SK-N-SH (cell line): ENCODE results near the gene BLOC1S3. TPM values are rescaled to one million over a fixed set of nuclear protein-coding genes. Genes with fewer than 3 reads are reported as not detected.

Experiments
- CTCF ChIA-PET: fragments of 300-600, 350-600 bp; formaldehyde crosslinking; extraction: SDS; loops from one replicate; lab custom pipeline; 2021; lab: Yijun Ruan, JAX
- POLR2A ChIA-PET: fragments of 350-600 bp; sonication (Branson Sonifier 250); formaldehyde crosslinking; extraction: SDS; loops from one replicate; lab custom pipeline; 2020; ENCODE audit warnings: antibody characterized with exemption, inconsistent platforms; lab: Yijun Ruan, JAX
- DNase-seq: peaks from one replicate; pipeline ENCODE4 v3.0.0; 2012
- H2AFZ ChIP-seq: fragments of 200-600 bp; sonication (generic); 2 replicates; pipeline ENCODE4 v1.8.1; 2016; ENCODE audit warnings: antibody characterized with exemption, mild to moderate bottlenecking, low read depth
- H3F3A ChIP-seq: fragments of 200-600 bp; sonication (generic); replicated peaks from 2 replicates; pipeline ENCODE3; 2016; ENCODE audit warnings: antibody characterized with exemption, mild to moderate bottlenecking; ENCODE audit not compliant: insufficient read depth
- H3K27ac ChIP-seq, 2 experiments: fragments of 200-500 bp in 1 of 2; fragments of 200-600 bp in 1 of 2; sonication (Bioruptor generic) in 1 of 2; sonication (generic), shearing (Covaris generic) in 1 of 2; 2 replicates each; pipeline versions ENCODE4 v1.5.1 to v1.6.1; 2014 to 2016; ENCODE audit warnings: low read depth in 2 of 2, inconsistent platforms in 1 of 2, low read length in 1 of 2, mild to moderate bottlenecking in 1 of 2, mixed read lengths in 1 of 2
- H3K27me3 ChIP-seq: fragments of 200-600 bp; sonication (generic), shearing (Covaris generic); 2 replicates; pipeline ENCODE4 v1.6.1; 2016; ENCODE audit warnings: mixed run types; ENCODE audit not compliant: insufficient read depth
- H3K36me3 ChIP-seq, 2 experiments: fragments of 200-500 bp in 1 of 2; fragments of 200-600 bp in 1 of 2; sonication (Bioruptor generic) in 1 of 2; sonication (generic) in 1 of 2; replicated peaks in 1 of 2; 2 replicates each; pipeline versions ENCODE3 to v1.5.1; 2014 to 2016; ENCODE audit warnings: low read length in 1 of 2, mild to moderate bottlenecking in 1 of 2; ENCODE audit not compliant: insufficient read depth in 2 of 2, control insufficient read depth in 1 of 2
- H3K4me1 ChIP-seq, 2 experiments: fragments of 200-500 bp in 1 of 2; fragments of 200-600 bp in 1 of 2; sonication (Bioruptor generic) in 1 of 2; sonication (generic), shearing (Covaris generic) in 1 of 2; 2 replicates each; pipeline versions ENCODE4 v1.5.1 to v1.6.1; 2014 to 2016; ENCODE audit warnings: low read depth in 1 of 2, low read length in 1 of 2, mixed run types in 1 of 2; ENCODE audit not compliant: insufficient read depth in 2 of 2, control insufficient read depth in 1 of 2
- H3K4me2 ChIP-seq: fragments of 200-600 bp; sonication (generic), shearing (Covaris generic); 2 replicates; pipeline ENCODE4 v1.6.1; 2017; ENCODE audit warnings: mixed run types
- H3K4me3 ChIP-seq, 2 experiments: fragments of 200-500 bp in 1 of 2; fragments of 200-600 bp in 1 of 2; sonication (Bioruptor generic) in 1 of 2; sonication (generic), shearing (Covaris generic) in 1 of 2; 2 replicates each; pipeline versions ENCODE4 v1.5.1 to v1.8.1; 2014 to 2016; ENCODE audit warnings: low read depth in 2 of 2, inconsistent platforms in 1 of 2, low read length in 1 of 2, mild to moderate bottlenecking in 1 of 2, mixed read lengths in 1 of 2, moderate library complexity in 1 of 2
- H3K79me2 ChIP-seq: fragments of 200-600 bp; sonication (generic); 2 replicates; pipeline ENCODE4 v1.8.1; 2017; ENCODE audit warnings: mild to moderate bottlenecking; ENCODE audit not compliant: insufficient read depth
- H3K9ac ChIP-seq: fragments of 200-600 bp; sonication (generic); 2 replicates; pipeline ENCODE4 v1.6.1; 2017; ENCODE audit warnings: mixed run types
- H3K9me2 ChIP-seq: fragments of 200-600 bp; sonication (generic); 2 replicates; pipeline ENCODE4 v1.6.1; 2017; ENCODE audit warnings: mixed run types
- H3K9me3 ChIP-seq: fragments of 200-600 bp; sonication (generic); 2 replicates; pipeline ENCODE4 v1.6.1; 2017; ENCODE audit warnings: mixed run types, mild to moderate bottlenecking, moderate library complexity
- H4K20me1 ChIP-seq: fragments of 200-600 bp; sonication (generic); 2 replicates; pipeline ENCODE4 v1.6.1; 2017; ENCODE audit warnings: mild to moderate bottlenecking, mixed run types; ENCODE audit not compliant: insufficient read depth
- CHD2 ChIP-seq: fragments of 150-350 bp; IDR thresholded peaks from 2 replicates; pipeline ENCODE4 v1.6.1; 2018; ENCODE audit warnings: low read length; ENCODE audit not compliant: partially characterized antibody
- GABPA ChIP-seq: IDR thresholded peaks from 2 replicates; pipeline ENCODE4 v1.4.0; 2012; ENCODE audit warnings: low read depth, mild to moderate bottlenecking
- MEF2A ChIP-seq: IDR thresholded peaks from 2 replicates; pipeline ENCODE4 v1.4.0; 2012; ENCODE audit warnings: low read depth, borderline replicate concordance
- NFIC ChIP-seq: IDR thresholded peaks from 2 replicates; pipeline ENCODE4 v1.4.0; 2012; ENCODE audit warnings: borderline replicate concordance
- NRF1 ChIP-seq: IDR thresholded peaks from 2 replicates; pipeline ENCODE4 v1.6.1; 2012; ENCODE audit warnings: low read depth, mild to moderate bottlenecking, low read length
- RXRA ChIP-seq: IDR thresholded peaks from 2 replicates; pipeline ENCODE4 v1.4.0; 2012; ENCODE audit warnings: low read depth, mild to moderate bottlenecking, borderline replicate concordance
- WGBS: methylation state at CpG from one replicate; pipeline ENCODE4 v1.1.6; 2017; ENCODE audit warnings: low lambda C conversion rate; 5-methylcytosine and 5-hydroxymethylcytosine counted together
- polyA plus RNA-seq, 3 experiments: library from polyadenylated mRNA; depleted of rRNA; stranded (reverse); fragments of >200 nt; gene quantifications; 2 replicates each; pipeline ENCODE4 v1.2.3, GENCODE V29; 2012
- TF ChIP-seq, protein P1 (sequence below): IDR thresholded peaks from 2 replicates; pipeline ENCODE4 v1.4.0; 2012; ENCODE audit warnings: low read depth
- TF ChIP-seq, protein P2 (sequence below): IDR thresholded peaks from 2 replicates; pipeline ENCODE4 v1.4.0; 2012; ENCODE audit warnings: low read depth, borderline replicate concordance
- TF ChIP-seq, protein P3 (sequence below): IDR thresholded peaks from 2 replicates; pipeline ENCODE4 v1.4.0; 2012; ENCODE audit warnings: low read depth, borderline replicate concordance
- TF ChIP-seq, protein P4 (sequence below): IDR thresholded peaks from 2 replicates; pipeline ENCODE4 v1.6.1; 2012; ENCODE audit warnings: mild to moderate bottlenecking, low read depth, low read length, moderate library complexity
- TF ChIP-seq, protein P5 (sequence below): fragments of 200-600 bp; sonication (generic); IDR thresholded peaks from 2 replicates; pipeline ENCODE4 v1.6.1; 2017; ENCODE audit warnings: antibody characterized with exemption, mild to moderate bottlenecking, moderate library complexity

The BLOC1S3 gene
- polyA plus RNA-seq, 1 of the 3 experiments (the other 2 are of a cell fraction) = 3.0 TPM

DNA sequence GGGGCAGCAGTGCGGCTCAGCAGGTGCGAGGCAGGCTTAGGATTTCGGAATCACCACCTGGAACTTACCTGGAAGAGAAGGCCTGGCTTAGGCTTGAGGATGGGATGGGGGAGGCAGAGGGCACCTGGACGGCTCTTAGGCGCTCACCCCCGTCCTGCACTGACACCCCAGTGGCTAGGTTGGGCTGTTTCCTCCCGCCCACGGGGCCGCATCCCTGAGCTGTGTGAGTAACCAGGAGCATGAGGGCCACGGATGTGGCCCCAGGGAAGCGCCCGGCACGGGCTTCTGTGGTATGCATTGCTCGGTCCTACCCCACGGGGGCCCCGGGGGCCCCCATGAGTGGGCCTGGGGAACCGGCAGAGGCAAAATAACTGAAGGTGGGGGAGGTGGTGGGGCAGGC, 15.4 kb upstream of the BLOC1S3 start:
- Histone ChIP-seq H3K79me2 (no peaks in the 10 kb centered on the region), H3K27ac (no peak overlapping the region), H3K9ac (no peak overlapping the region), H3F3A (no peaks in the 10 kb centered on the region), H3K36me3 (no peaks in the 10 kb centered on the region), H3K4me1 (peaks cover 0 to 9% of the 10 kb centered on the region in 2 experiments; a peak in 1 of 4 replicates), H3K4me2 (no peak overlapping the region), H3K9me2 (no peaks in the 10 kb centered on the region), H3K9me3 (no peaks in the 10 kb centered on the region), H2AFZ (no peak overlapping the region), H3K4me3 (no peak overlapping the region), H3K27me3 (no peaks in the 10 kb centered on the region), H4K20me1 (no peaks in the 10 kb centered on the region)
- no peak for DNase-seq
- 84% methylated on average over 15 of the region's 17 CpGs for WGBS
- CTCF ChIA-PET = interaction anchor here (1.0 to 2.2 kb wide), 4 partner anchors 9 to 175 kb away, joined by 3 to 13 read pairs (median 5); no protein-coding TSS in a partner anchor
- TF ChIP-seq CHD2 = no peak
- POLR2A ChIA-PET = no interaction called here

DNA sequence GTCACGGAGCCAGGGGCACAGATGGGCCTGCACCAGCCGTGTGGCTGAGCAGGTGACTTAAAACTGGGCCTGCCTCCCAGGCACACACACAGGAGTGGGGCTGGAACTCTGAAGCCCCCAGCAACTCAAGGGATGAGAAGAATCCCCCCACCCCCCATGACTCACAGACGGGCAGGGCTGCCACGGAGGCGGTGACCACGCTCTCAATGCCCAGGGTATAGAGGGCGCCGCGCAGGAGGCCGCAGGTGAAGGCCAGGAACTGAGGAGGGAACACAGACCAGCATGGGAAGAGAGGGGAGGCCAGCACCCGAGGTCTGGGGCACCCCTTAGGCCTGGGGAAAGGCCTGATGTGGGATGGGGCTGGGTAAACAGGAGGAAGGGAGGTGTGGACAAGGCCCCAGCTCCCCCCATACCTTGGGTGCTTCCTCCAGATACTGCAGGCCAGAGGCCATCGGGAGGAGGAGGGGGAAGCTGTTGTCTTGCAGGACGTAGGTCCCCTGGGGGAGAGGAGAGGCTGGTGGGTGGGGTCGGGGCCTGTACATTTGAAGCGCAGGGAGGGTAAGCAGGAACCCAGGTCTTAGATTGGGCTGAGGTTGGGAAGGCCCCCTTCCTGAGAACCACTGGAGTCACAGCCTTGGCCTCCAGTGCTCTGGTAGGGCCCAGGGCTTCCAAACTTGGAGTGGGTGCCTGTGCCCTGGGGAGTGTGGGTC, 14.7 kb upstream of the BLOC1S3 start:
- H3K4me3 ChIP-seq = no peak overlapping the region
- CTCF ChIA-PET = interaction anchor here (0.8 to 2.5 kb wide), 5 partner anchors 10 to 175 kb away, joined by 3 to 13 read pairs (median 6); no protein-coding TSS in a partner anchor
- no peak overlapping the region for H3K4me2 ChIP-seq
- WGBS = 80% methylated on average over 13 of the region's 15 CpGs
- H3K9ac ChIP-seq = no peak overlapping the region
- H3K9me3 ChIP-seq = no peaks in the 10 kb centered on the region
- H3K36me3 ChIP-seq = no peaks in the 10 kb centered on the region
- no peaks in the 10 kb centered on the region for H3K9me2 ChIP-seq
- H3K4me1 ChIP-seq = peaks cover 0 to 9% of the 10 kb centered on the region in 2 experiments; a peak in 1 of 4 replicates
- H3K79me2 ChIP-seq = no peaks in the 10 kb centered on the region
- no peak for DNase-seq
- H3K27ac ChIP-seq = no peak overlapping the region
- H3K27me3 ChIP-seq = no peaks in the 10 kb centered on the region
- TF ChIP-seq, protein P1, sequence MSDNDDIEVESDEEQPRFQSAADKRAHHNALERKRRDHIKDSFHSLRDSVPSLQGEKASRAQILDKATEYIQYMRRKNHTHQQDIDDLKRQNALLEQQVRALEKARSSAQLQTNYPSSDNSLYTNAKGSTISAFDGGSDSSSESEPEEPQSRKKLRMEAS = no peak
- no peak for TF ChIP-seq NFIC
- TF ChIP-seq MEF2A = no peak
- TF ChIP-seq GABPA = no peak
- TF ChIP-seq, protein P2, sequence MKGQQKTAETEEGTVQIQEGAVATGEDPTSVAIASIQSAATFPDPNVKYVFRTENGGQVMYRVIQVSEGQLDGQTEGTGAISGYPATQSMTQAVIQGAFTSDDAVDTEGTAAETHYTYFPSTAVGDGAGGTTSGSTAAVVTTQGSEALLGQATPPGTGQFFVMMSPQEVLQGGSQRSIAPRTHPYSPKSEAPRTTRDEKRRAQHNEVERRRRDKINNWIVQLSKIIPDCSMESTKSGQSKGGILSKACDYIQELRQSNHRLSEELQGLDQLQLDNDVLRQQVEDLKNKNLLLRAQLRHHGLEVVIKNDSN = no peak
- TF ChIP-seq RXRA = no peak
- TF ChIP-seq, protein P3, sequence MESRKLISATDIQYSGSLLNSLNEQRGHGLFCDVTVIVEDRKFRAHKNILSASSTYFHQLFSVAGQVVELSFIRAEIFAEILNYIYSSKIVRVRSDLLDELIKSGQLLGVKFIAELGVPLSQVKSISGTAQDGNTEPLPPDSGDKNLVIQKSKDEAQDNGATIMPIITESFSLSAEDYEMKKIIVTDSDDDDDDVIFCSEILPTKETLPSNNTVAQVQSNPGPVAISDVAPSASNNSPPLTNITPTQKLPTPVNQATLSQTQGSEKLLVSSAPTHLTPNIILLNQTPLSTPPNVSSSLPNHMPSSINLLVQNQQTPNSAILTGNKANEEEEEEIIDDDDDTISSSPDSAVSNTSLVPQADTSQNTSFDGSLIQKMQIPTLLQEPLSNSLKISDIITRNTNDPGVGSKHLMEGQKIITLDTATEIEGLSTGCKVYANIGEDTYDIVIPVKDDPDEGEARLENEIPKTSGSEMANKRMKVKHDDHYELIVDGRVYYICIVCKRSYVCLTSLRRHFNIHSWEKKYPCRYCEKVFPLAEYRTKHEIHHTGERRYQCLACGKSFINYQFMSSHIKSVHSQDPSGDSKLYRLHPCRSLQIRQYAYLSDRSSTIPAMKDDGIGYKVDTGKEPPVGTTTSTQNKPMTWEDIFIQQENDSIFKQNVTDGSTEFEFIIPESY = no peak
- TF ChIP-seq, protein P4, sequence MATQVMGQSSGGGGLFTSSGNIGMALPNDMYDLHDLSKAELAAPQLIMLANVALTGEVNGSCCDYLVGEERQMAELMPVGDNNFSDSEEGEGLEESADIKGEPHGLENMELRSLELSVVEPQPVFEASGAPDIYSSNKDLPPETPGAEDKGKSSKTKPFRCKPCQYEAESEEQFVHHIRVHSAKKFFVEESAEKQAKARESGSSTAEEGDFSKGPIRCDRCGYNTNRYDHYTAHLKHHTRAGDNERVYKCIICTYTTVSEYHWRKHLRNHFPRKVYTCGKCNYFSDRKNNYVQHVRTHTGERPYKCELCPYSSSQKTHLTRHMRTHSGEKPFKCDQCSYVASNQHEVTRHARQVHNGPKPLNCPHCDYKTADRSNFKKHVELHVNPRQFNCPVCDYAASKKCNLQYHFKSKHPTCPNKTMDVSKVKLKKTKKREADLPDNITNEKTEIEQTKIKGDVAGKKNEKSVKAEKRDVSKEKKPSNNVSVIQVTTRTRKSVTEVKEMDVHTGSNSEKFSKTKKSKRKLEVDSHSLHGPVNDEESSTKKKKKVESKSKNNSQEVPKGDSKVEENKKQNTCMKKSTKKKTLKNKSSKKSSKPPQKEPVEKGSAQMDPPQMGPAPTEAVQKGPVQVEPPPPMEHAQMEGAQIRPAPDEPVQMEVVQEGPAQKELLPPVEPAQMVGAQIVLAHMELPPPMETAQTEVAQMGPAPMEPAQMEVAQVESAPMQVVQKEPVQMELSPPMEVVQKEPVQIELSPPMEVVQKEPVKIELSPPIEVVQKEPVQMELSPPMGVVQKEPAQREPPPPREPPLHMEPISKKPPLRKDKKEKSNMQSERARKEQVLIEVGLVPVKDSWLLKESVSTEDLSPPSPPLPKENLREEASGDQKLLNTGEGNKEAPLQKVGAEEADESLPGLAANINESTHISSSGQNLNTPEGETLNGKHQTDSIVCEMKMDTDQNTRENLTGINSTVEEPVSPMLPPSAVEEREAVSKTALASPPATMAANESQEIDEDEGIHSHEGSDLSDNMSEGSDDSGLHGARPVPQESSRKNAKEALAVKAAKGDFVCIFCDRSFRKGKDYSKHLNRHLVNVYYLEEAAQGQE = no peak
- TF ChIP-seq, protein P5, sequence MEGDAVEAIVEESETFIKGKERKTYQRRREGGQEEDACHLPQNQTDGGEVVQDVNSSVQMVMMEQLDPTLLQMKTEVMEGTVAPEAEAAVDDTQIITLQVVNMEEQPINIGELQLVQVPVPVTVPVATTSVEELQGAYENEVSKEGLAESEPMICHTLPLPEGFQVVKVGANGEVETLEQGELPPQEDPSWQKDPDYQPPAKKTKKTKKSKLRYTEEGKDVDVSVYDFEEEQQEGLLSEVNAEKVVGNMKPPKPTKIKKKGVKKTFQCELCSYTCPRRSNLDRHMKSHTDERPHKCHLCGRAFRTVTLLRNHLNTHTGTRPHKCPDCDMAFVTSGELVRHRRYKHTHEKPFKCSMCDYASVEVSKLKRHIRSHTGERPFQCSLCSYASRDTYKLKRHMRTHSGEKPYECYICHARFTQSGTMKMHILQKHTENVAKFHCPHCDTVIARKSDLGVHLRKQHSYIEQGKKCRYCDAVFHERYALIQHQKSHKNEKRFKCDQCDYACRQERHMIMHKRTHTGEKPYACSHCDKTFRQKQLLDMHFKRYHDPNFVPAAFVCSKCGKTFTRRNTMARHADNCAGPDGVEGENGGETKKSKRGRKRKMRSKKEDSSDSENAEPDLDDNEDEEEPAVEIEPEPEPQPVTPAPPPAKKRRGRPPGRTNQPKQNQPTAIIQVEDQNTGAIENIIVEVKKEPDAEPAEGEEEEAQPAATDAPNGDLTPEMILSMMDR = no peak
- no peak for TF ChIP-seq NRF1
- POLR2A ChIA-PET = interaction anchor here (0.6 kb wide), 1 partner anchor 9 kb away, joined by 3 read pairs; no protein-coding TSS in a partner anchor
- H3F3A ChIP-seq = no peaks in the 10 kb centered on the region
- no peak overlapping the region for H2AFZ ChIP-seq
- H4K20me1 ChIP-seq = no peaks in the 10 kb centered on the region
